Fibroblast of lung (primary cell): Measurements from ENCODE around the gene DNER. TPM values are rescaled to one million over a fixed set of nuclear protein-coding genes. Genes with fewer than 3 reads are reported as not detected.

Experiments used
- DNase-seq, 2 donors: peaks; one replicate each; pipeline versions ENCODE4 v3.0.0 to v3.0.0-alpha.2; 2010; ENCODE audit warnings: low read depth in 2 of 2
- H2AFZ ChIP-seq: 2 replicates; pipeline ENCODE4 v1.5.1; 2012; ENCODE audit warnings: low read length, control low read depth, inconsistent platforms
- H3K27ac ChIP-seq: 2 replicates; pipeline ENCODE4 v1.5.1; 2011; ENCODE audit warnings: low read length, control low read depth; ENCODE audit not compliant: insufficient read depth
- H3K27me3 ChIP-seq: 2 replicates; pipeline ENCODE4 v1.5.1; 2011; ENCODE audit warnings: mild to moderate bottlenecking, low read length; ENCODE audit not compliant: control insufficient read depth, insufficient read depth
- H3K36me3 ChIP-seq: 2 replicates; pipeline ENCODE4 v1.5.1; 2011; ENCODE audit warnings: low read length; ENCODE audit not compliant: control insufficient read depth, insufficient read depth
- H3K4me1 ChIP-seq: 2 replicates; pipeline ENCODE4 v1.5.1; 2011; ENCODE audit warnings: low read length; ENCODE audit not compliant: control insufficient read depth, insufficient read depth; ENCODE audit errors: extremely low read depth
- H3K4me2 ChIP-seq: 2 replicates; pipeline ENCODE4 v1.5.1; 2011; ENCODE audit warnings: low read length, control low read depth; ENCODE audit not compliant: insufficient read depth; ENCODE audit errors: extremely low read depth
- H3K4me3 ChIP-seq, 4 experiments: fragments of 200-600 bp in 1 of 4; sonication (generic) in 1 of 4; replicated peaks in 1 of 4; 2 replicates each; pipeline ENCODE4 v1.5.1; 2011 to 2016; ENCODE audit warnings: low read length in 4 of 4, low read depth in 3 of 4, mild to moderate bottlenecking in 3 of 4, control low read depth in 2 of 4, inconsistent platforms in 1 of 4, mixed read lengths in 1 of 4; ENCODE audit not compliant: insufficient read depth in 1 of 4; ENCODE audit errors: control extremely low read depth in 1 of 4
- H3K79me2 ChIP-seq: 2 replicates; pipeline ENCODE4 v1.5.1; 2012; ENCODE audit warnings: mild to moderate bottlenecking, low read length, inconsistent platforms; ENCODE audit not compliant: control insufficient read depth, insufficient read depth
- H3K9ac ChIP-seq: 2 replicates; pipeline ENCODE4 v1.5.1; 2011; ENCODE audit warnings: mild to moderate bottlenecking, low read length, control low read depth; ENCODE audit not compliant: insufficient read depth
- H3K9me3 ChIP-seq: 2 replicates; pipeline ENCODE4 v1.5.1; 2012; ENCODE audit warnings: low read depth, low read length; ENCODE audit not compliant: control insufficient read depth, insufficient read depth
- H4K20me1 ChIP-seq: 2 replicates; pipeline ENCODE4 v1.5.1; 2011; ENCODE audit warnings: low read length; ENCODE audit not compliant: control insufficient read depth, insufficient read depth; ENCODE audit errors: extremely low read depth
- EZH2 ChIP-seq: IDR thresholded peaks from 2 replicates; pipeline ENCODE4 v1.5.1; 2012; ENCODE audit warnings: low read length, control low read depth, mild to moderate bottlenecking; ENCODE audit errors: missing control alignments
- polyA plus RNA-seq, 2 donors: library from polyadenylated mRNA; depleted of rRNA in 1 of 2; stranded (reverse) in 1 of 2; unstranded in 1 of 2; fragments of >200 nt; gene quantifications; 2 replicates each; pipeline ENCODE4 v1.2.1, GENCODE V29; 2011 to 2012; ENCODE audit warnings: missing spikeins in 1 of 2
- total RNA-seq: library from RNA; depleted of rRNA; stranded (reverse); fragments of >200 nt; gene quantifications from 2 replicates; pipeline ENCODE4 v1.2.1, GENCODE V29; 2014
- TF ChIP-seq, protein P1 (sequence below), 2 donors: IDR thresholded peaks in 1 of 2; conservative IDR thresholded peaks in 1 of 2; 1 replicate in 1 of 2; 2 replicates in 1 of 2; pipeline ENCODE4 v1.5.1; 2011 to 2012; ENCODE audit warnings: low read length in 2 of 2, control low read depth in 1 of 2, inconsistent platforms in 1 of 2, low read depth in 1 of 2, mild to moderate bottlenecking in 1 of 2

DNER gene
- total and polyA plus RNA-seq, 2 donors (not counting 1 experiment from before 2014, with no cell fraction given), result 0.33 to 0.43 TPM

DNA sequence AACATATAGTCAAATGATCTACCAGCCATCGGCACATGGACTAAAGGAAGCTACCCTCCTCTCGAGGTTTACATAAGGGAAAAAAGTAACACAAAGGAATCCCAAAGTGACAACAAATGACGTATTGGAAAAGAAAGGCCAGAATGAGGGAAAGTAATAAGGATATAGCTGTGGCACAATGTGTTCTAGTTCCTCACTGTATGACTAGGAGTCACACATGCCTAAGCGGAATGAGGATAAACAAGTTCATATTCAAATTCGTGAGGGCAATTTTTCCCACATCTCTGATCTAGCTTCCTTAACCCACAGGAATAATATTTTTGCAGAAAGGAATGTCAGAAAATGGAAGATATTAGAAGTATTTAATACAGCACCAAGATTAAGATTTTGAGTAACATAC, 281.0 kb downstream of the DNER start:
- TF ChIP-seq, protein P1, sequence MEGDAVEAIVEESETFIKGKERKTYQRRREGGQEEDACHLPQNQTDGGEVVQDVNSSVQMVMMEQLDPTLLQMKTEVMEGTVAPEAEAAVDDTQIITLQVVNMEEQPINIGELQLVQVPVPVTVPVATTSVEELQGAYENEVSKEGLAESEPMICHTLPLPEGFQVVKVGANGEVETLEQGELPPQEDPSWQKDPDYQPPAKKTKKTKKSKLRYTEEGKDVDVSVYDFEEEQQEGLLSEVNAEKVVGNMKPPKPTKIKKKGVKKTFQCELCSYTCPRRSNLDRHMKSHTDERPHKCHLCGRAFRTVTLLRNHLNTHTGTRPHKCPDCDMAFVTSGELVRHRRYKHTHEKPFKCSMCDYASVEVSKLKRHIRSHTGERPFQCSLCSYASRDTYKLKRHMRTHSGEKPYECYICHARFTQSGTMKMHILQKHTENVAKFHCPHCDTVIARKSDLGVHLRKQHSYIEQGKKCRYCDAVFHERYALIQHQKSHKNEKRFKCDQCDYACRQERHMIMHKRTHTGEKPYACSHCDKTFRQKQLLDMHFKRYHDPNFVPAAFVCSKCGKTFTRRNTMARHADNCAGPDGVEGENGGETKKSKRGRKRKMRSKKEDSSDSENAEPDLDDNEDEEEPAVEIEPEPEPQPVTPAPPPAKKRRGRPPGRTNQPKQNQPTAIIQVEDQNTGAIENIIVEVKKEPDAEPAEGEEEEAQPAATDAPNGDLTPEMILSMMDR (conservative IDR thresholded peaks at IDR 0.05 in 1 of 2, IDR thresholded peaks at IDR 0.05 in 1 of 2; ENCODE audit: low read depth in 1 of 2, low read length in 2 of 2), result no peak
- no peak for TF ChIP-seq EZH2
- Histone ChIP-seq H3K36me3 (no peaks in the 10 kb centered on the region), H3K27ac (no peak overlapping the region), H4K20me1 (no peaks in the 10 kb centered on the region), H3K27me3 (no peaks in the 10 kb centered on the region), H3K9me3 (no peaks in the 10 kb centered on the region), H3K4me1 (no peaks in the 10 kb centered on the region), H3K9ac (no peak overlapping the region), H3K4me3 (no peak overlapping the region), H3K4me2 (no peak overlapping the region), H2AFZ (no peak overlapping the region), H3K79me2 (no peaks in the 10 kb centered on the region)
- DNase-seq, result no peak

DNA sequence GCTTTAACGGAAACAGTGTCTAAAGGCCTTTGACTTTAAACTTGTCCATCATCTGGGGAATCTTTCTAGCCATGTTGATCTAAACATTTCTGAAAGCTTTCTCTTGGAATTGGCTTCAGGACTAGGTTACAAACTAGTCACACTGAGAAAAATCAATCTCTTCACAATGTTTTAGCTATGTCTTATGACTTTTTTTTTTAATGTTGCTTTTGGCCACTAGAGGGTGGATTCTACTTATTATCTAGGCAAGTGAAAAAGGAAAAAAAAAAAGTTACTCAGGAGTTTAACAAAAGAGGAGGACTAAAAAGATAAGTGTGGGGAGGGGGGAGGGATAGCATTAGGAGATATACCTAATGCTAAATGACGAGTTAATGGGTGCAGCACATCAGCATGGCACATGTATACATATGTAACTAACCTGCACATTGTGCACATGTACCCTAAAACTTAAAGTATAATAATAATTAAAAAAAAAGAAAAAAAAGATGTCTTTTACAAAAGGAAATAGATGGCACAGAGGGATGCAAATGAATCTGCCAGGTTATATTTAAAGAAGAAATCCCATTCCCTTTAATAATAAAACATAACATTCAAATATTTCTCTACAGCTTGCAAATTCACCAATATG, 282.9 kb downstream of the DNER start:
- peak; percentile 62 to 85 for DNase-seq
- Histone ChIP-seq H3K4me3 (no peak overlapping the region), H3K4me2 (no peak overlapping the region), H3K36me3 (no peaks in the 10 kb centered on the region), H2AFZ (peak overlapping the region; percentile 36), H3K27me3 (no peaks in the 10 kb centered on the region), H3K4me1 (no peaks in the 10 kb centered on the region), H3K9ac (no peak overlapping the region), H3K9me3 (no peaks in the 10 kb centered on the region), H4K20me1 (no peaks in the 10 kb centered on the region), H3K27ac (no peak overlapping the region), H3K79me2 (no peaks in the 10 kb centered on the region)
- TF ChIP-seq EZH2, result no peak
- TF ChIP-seq, protein P1 (conservative IDR thresholded peaks at IDR 0.05 in 1 of 2, IDR thresholded peaks at IDR 0.05 in 1 of 2; ENCODE audit: low read depth in 1 of 2, low read length in 2 of 2), result peak; percentile 17 to 47

DNA sequence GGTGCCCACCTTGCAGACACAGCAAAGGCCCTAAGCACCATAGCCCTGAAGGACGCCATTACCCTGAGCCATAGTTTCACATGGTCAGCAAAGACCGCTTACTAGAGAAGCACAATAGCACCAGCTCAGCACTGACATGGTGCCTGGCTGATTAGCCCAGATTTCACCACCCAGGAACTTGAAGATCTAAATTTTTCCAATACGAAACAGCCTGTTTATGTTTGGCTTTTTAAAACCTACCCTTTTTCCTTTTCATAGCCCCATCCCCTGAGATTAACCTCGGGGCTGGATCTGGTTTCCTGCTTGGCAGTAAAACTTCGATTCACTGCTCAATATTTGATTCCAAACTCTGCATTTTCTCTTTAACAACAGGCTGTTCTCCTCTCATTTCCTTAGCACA, 284.8 kb downstream of the DNER start:
- no peaks in the 10 kb centered on the region for H3K79me2 ChIP-seq
- H3K4me2 ChIP-seq, result no peak overlapping the region
- H3K9me3 ChIP-seq, result no peaks in the 10 kb centered on the region
- no peaks in the 10 kb centered on the region for H3K4me1 ChIP-seq
- H4K20me1 ChIP-seq, result no peaks in the 10 kb centered on the region
- TF ChIP-seq, protein P1 (conservative IDR thresholded peaks at IDR 0.05 in 1 of 2, IDR thresholded peaks at IDR 0.05 in 1 of 2; ENCODE audit: low read depth in 1 of 2, low read length in 2 of 2), result no peak
- TF ChIP-seq EZH2, result no peak
- H3K27ac ChIP-seq, result no peak overlapping the region
- no peaks in the 10 kb centered on the region for H3K27me3 ChIP-seq
- no peak overlapping the region for H3K9ac ChIP-seq
- H2AFZ ChIP-seq, result no peak overlapping the region
- DNase-seq, result no peak
- no peak overlapping the region for H3K4me3 ChIP-seq
- H3K36me3 ChIP-seq, result no peaks in the 10 kb centered on the region
